Measurements from ENCODE around the gene QRSL1. TPM values are rescaled to one million over a fixed set of nuclear protein-coding genes. Genes with fewer than 3 reads are reported as not detected.

QRSL1 gene
- total and polyA plus RNA-seq, 4 donors = 5.9 to 9.6 (median 7.0) TPM

DNA sequence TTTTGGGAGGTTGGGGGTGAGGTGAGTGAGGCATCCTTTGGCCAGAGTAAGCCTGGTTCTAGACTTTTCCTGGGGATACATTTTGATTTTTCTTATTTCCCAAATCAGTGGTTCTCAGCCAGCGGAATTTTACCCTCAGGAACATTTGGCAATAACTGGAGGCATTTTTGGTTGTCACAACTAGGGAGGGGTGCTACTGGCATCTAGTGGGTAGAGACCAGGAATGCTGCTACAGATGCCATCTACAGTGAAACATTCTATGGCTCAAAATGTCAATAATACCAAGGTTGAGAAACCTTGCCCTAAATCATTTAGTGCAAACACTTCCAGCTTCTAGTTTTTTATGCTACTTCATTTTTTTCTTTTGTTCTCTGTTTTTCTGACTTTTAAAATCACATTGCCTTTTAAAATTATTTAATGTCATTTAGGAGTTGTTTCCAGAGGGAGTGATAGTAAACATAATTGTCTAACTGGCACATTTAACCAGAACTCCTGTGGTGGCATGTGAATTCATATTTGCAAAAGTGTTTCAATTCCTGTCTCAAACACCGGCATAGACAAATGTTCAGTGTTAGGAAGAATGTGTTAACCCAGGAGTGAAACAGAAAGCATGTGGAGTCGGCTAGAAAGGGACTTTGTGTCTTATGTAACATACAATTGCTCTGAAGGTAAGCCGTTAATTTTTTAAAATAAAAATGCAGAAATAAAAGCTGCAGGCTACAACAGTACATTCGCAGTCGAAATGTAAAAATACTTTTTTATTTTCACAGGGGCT lies 59.0 kb downstream of the QRSL1 start:
- Histone ChIP-seq H3K4me3 (ENCODE audit: low read depth in 1 of 3, low read length in 3 of 3) (peak overlapping the region in 2 of 3 donors; percentile 35 to 50), H3K27ac (ENCODE audit: low read depth in 1 of 2, low read length in 2 of 2) (peak overlapping the region; percentile 68 to 81), H3K9me3 (ENCODE audit: control insufficient read depth in 4 of 4, low read length in 3 of 4) (no peaks in the 10 kb centered on the region), H3K4me1 (ENCODE audit: control insufficient read depth in 4 of 4, insufficient read depth in 4 of 4, low read length in 3 of 4) (peaks cover 2 to 14% (median 12%) of the 10 kb centered on the region in 4 donors), H3K9ac (ENCODE audit: low read depth in 1 of 2, low read length in 2 of 2) (peak overlapping the region; percentile 72 to 88), H3K27me3 (ENCODE audit: control insufficient read depth in 4 of 4, insufficient read depth in 4 of 4, low read length in 3 of 4) (no peaks in the 10 kb centered on the region), H3K36me3 (ENCODE audit: control insufficient read depth in 4 of 4, insufficient read depth in 3 of 4, low read depth in 1 of 4, low read length in 3 of 4) (no peaks in the 10 kb centered on the region)
- DNase-seq (ENCODE audit: low spot score) = no peak
- TF ChIP-seq, protein P1, sequence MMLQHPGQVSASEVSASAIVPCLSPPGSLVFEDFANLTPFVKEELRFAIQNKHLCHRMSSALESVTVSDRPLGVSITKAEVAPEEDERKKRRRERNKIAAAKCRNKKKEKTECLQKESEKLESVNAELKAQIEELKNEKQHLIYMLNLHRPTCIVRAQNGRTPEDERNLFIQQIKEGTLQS (IDR thresholded peaks at IDR 0.05) = no peak
- no peak for TF ChIP-seq JUND (IDR thresholded peaks at IDR 0.05)
- TF ChIP-seq, protein P2, sequence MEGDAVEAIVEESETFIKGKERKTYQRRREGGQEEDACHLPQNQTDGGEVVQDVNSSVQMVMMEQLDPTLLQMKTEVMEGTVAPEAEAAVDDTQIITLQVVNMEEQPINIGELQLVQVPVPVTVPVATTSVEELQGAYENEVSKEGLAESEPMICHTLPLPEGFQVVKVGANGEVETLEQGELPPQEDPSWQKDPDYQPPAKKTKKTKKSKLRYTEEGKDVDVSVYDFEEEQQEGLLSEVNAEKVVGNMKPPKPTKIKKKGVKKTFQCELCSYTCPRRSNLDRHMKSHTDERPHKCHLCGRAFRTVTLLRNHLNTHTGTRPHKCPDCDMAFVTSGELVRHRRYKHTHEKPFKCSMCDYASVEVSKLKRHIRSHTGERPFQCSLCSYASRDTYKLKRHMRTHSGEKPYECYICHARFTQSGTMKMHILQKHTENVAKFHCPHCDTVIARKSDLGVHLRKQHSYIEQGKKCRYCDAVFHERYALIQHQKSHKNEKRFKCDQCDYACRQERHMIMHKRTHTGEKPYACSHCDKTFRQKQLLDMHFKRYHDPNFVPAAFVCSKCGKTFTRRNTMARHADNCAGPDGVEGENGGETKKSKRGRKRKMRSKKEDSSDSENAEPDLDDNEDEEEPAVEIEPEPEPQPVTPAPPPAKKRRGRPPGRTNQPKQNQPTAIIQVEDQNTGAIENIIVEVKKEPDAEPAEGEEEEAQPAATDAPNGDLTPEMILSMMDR (IDR thresholded peaks at IDR 0.05; ENCODE audit: low read depth, low read length, missing input control) = peak; percentile 60
- peak; percentile 81 to 85 for TF ChIP-seq RAD21 (IDR thresholded peaks at IDR 0.05)
- no peak for TF ChIP-seq FOXA2 (IDR thresholded peaks at IDR 0.05)
- TF ChIP-seq RXRA (IDR thresholded peaks at IDR 0.05) = peak in 1 of 2 donors; percentile 8
- TF ChIP-seq TAF1 (conservative IDR thresholded peaks at IDR 0.05) = no peak
- TF ChIP-seq, protein P3, sequence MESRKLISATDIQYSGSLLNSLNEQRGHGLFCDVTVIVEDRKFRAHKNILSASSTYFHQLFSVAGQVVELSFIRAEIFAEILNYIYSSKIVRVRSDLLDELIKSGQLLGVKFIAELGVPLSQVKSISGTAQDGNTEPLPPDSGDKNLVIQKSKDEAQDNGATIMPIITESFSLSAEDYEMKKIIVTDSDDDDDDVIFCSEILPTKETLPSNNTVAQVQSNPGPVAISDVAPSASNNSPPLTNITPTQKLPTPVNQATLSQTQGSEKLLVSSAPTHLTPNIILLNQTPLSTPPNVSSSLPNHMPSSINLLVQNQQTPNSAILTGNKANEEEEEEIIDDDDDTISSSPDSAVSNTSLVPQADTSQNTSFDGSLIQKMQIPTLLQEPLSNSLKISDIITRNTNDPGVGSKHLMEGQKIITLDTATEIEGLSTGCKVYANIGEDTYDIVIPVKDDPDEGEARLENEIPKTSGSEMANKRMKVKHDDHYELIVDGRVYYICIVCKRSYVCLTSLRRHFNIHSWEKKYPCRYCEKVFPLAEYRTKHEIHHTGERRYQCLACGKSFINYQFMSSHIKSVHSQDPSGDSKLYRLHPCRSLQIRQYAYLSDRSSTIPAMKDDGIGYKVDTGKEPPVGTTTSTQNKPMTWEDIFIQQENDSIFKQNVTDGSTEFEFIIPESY (IDR thresholded peaks at IDR 0.05) = no peak
- TF ChIP-seq YY1 (IDR thresholded peaks at IDR 0.05) = peak; percentile 32
- no peak for TF ChIP-seq EGR1 (IDR thresholded peaks at IDR 0.05; ENCODE audit: low read depth in 2 of 2)
- TF ChIP-seq, protein P4, sequence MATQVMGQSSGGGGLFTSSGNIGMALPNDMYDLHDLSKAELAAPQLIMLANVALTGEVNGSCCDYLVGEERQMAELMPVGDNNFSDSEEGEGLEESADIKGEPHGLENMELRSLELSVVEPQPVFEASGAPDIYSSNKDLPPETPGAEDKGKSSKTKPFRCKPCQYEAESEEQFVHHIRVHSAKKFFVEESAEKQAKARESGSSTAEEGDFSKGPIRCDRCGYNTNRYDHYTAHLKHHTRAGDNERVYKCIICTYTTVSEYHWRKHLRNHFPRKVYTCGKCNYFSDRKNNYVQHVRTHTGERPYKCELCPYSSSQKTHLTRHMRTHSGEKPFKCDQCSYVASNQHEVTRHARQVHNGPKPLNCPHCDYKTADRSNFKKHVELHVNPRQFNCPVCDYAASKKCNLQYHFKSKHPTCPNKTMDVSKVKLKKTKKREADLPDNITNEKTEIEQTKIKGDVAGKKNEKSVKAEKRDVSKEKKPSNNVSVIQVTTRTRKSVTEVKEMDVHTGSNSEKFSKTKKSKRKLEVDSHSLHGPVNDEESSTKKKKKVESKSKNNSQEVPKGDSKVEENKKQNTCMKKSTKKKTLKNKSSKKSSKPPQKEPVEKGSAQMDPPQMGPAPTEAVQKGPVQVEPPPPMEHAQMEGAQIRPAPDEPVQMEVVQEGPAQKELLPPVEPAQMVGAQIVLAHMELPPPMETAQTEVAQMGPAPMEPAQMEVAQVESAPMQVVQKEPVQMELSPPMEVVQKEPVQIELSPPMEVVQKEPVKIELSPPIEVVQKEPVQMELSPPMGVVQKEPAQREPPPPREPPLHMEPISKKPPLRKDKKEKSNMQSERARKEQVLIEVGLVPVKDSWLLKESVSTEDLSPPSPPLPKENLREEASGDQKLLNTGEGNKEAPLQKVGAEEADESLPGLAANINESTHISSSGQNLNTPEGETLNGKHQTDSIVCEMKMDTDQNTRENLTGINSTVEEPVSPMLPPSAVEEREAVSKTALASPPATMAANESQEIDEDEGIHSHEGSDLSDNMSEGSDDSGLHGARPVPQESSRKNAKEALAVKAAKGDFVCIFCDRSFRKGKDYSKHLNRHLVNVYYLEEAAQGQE (IDR thresholded peaks at IDR 0.05) = no peak
- TF ChIP-seq GABPA (IDR thresholded peaks at IDR 0.05 in 1 of 2, conservative IDR thresholded peaks at IDR 0.05 in 1 of 2) = no peak
- TF ChIP-seq HNF4A (conservative IDR thresholded peaks at IDR 0.05) = peak; percentile 53 to 54
- peak; percentile 40 for TF ChIP-seq HNF4G (IDR thresholded peaks at IDR 0.05)
- TF ChIP-seq FOXA1 (IDR thresholded peaks at IDR 0.05) = no peak
- TF ChIP-seq SP1 (IDR thresholded peaks at IDR 0.05) = peak; percentile 44
- no peak for TF ChIP-seq NR2F2 (IDR thresholded peaks at IDR 0.05)
- TF ChIP-seq, protein P5, sequence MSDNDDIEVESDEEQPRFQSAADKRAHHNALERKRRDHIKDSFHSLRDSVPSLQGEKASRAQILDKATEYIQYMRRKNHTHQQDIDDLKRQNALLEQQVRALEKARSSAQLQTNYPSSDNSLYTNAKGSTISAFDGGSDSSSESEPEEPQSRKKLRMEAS (IDR thresholded peaks at IDR 0.05) = peak; percentile 17
- WGBS = 32% methylated on average over 6 of the region's 6 CpGs

All from liver (tissue), 9 donors.